ENCODE data around the gene MUC21.

- TF ChIP-seq, protein P1, sequence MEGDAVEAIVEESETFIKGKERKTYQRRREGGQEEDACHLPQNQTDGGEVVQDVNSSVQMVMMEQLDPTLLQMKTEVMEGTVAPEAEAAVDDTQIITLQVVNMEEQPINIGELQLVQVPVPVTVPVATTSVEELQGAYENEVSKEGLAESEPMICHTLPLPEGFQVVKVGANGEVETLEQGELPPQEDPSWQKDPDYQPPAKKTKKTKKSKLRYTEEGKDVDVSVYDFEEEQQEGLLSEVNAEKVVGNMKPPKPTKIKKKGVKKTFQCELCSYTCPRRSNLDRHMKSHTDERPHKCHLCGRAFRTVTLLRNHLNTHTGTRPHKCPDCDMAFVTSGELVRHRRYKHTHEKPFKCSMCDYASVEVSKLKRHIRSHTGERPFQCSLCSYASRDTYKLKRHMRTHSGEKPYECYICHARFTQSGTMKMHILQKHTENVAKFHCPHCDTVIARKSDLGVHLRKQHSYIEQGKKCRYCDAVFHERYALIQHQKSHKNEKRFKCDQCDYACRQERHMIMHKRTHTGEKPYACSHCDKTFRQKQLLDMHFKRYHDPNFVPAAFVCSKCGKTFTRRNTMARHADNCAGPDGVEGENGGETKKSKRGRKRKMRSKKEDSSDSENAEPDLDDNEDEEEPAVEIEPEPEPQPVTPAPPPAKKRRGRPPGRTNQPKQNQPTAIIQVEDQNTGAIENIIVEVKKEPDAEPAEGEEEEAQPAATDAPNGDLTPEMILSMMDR (IDR thresholded peaks at IDR 0.05; ENCODE audit: insufficient read depth, low read length, poor library complexity, severe bottlenecking), result no peak
- no peak for TF ChIP-seq EZH2phosphoT487 (conservative IDR thresholded peaks at IDR 0.05; ENCODE audit: low read length)
Observed at GRCh38 chr6:30991891-30992290, 8.4 kb downstream of the MUC21 start.
